Neural cell (in vitro differentiated cells): ENCODE measurements around the gene NHERF1. TPM values are rescaled to one million over a fixed set of nuclear protein-coding genes. Genes with fewer than 3 reads are reported as not detected.

Source experiments
- H2AFZ ChIP-seq: fragments of 200-600, 300-800 bp; sonication (generic), shearing (Covaris generic); 2 replicates; pipeline ENCODE4 v1.6.0; 2014; ENCODE audit warnings: low read depth, mild to moderate bottlenecking, antibody characterized with exemption, low read length, moderate library complexity
- H3F3A ChIP-seq: fragments of 200-600 bp; shearing (Covaris generic); 2 replicates; pipeline ENCODE4 v1.6.1; 2016; ENCODE audit warnings: mild to moderate bottlenecking, moderate library complexity, mixed read lengths, antibody characterized with exemption, low read length; ENCODE audit not compliant: insufficient read depth, poor library complexity, severe bottlenecking
- H3K27ac ChIP-seq: fragments of 200-600, 300-800 bp; sonication (generic), shearing (Covaris generic); 2 replicates; pipeline ENCODE4 v1.5.1; 2014; ENCODE audit warnings: mild to moderate bottlenecking, low read length, moderate library complexity
- H3K27me3 ChIP-seq: fragments of 300-800, 200-600 bp; sonication (generic), shearing (Covaris generic); 2 replicates; pipeline ENCODE4 v1.6.0; 2014; ENCODE audit warnings: mild to moderate bottlenecking, low read depth, low read length, moderate library complexity; ENCODE audit not compliant: insufficient read depth
- H3K36me3 ChIP-seq: fragments of 300-800, 200-600 bp; sonication (generic), shearing (Covaris generic); 2 replicates; pipeline ENCODE4 v1.5.1; 2014; ENCODE audit warnings: mild to moderate bottlenecking, antibody characterized with exemption, low read length, moderate library complexity; ENCODE audit not compliant: insufficient read depth
- H3K4me2 ChIP-seq: fragments of 300-800, 200-600 bp; sonication (generic), shearing (Covaris generic); 2 replicates; pipeline ENCODE4 v1.6.0; 2014; ENCODE audit warnings: mild to moderate bottlenecking, low read length
- H3K4me3 ChIP-seq: fragments of 300-800, 200-600 bp; sonication (generic), shearing (Covaris generic); 2 replicates; pipeline ENCODE4 v1.5.1; 2014; ENCODE audit warnings: mild to moderate bottlenecking, low read length, moderate library complexity
- H3K79me2 ChIP-seq: fragments of 200-600 bp; shearing (Covaris generic); replicated peaks from 2 replicates; pipeline ENCODE4 v1.6.0; 2014; ENCODE audit warnings: mild to moderate bottlenecking, low read length, moderate library complexity; ENCODE audit not compliant: insufficient read depth
- H3K9ac ChIP-seq: fragments of 300-800, 200-600 bp; sonication (generic), shearing (Covaris generic); 2 replicates; pipeline ENCODE4 v1.6.1; 2016; ENCODE audit warnings: mild to moderate bottlenecking, low read length, mixed read lengths
- H3K9me2 ChIP-seq: fragments of 200-600 bp; shearing (Covaris generic); 2 replicates; pipeline ENCODE4 v1.6.1; 2016; ENCODE audit warnings: mild to moderate bottlenecking, low read length, mixed read lengths; ENCODE audit not compliant: insufficient read depth
- H3K9me3 ChIP-seq: fragments of 200-600, 300-800 bp; sonication (generic), shearing (Covaris generic); 2 replicates; pipeline ENCODE4 v1.6.1; 2016; ENCODE audit warnings: mild to moderate bottlenecking, mixed run types, low read length, moderate library complexity, mixed read lengths
- H4K20me1 ChIP-seq: fragments of 200-600 bp; shearing (Covaris generic); 2 replicates; pipeline ENCODE4 v1.6.1; 2016; ENCODE audit warnings: mild to moderate bottlenecking, mixed run types; ENCODE audit not compliant: insufficient read depth
- EP300 ChIP-seq: fragments of 450-650 bp; conservative IDR thresholded peaks from 2 replicates; pipeline ENCODE4 v1.6.1; 2014; ENCODE audit warnings: antibody characterized with exemption, mild to moderate bottlenecking, moderate library complexity; ENCODE audit not compliant: poor library complexity, severe bottlenecking
- EZH2 ChIP-seq: fragments of 200-600, 300-800 bp; shearing (Covaris generic), sonication (generic); IDR thresholded peaks from 2 replicates; pipeline ENCODE4 v1.6.1; 2014; ENCODE audit warnings: antibody characterized with exemption, low read length, borderline replicate concordance, mild to moderate bottlenecking; ENCODE audit not compliant: insufficient read depth, poor library complexity, severe bottlenecking
- MXI1 ChIP-seq: fragments of 450-650 bp; conservative IDR thresholded peaks from 2 replicates; pipeline ENCODE4 v1.6.1; 2014; ENCODE audit warnings: antibody characterized with exemption, mild to moderate bottlenecking; ENCODE audit not compliant: poor library complexity, severe bottlenecking
- POLR2AphosphoS5 ChIP-seq: IDR thresholded peaks from 2 replicates; pipeline ENCODE4 v1.6.1; 2012
- RAD21 ChIP-seq: fragments of 450-650 bp; conservative IDR thresholded peaks from 2 replicates; pipeline ENCODE4 v1.6.1; 2014; ENCODE audit warnings: antibody characterized with exemption, mild to moderate bottlenecking, moderate library complexity
- REST ChIP-seq: IDR thresholded peaks from 2 replicates; pipeline ENCODE4 v1.6.1; 2012; ENCODE audit warnings: borderline replicate concordance
- SMC3 ChIP-seq: fragments of 450-650 bp; conservative IDR thresholded peaks from 2 replicates; pipeline ENCODE4 v1.6.1; 2014; ENCODE audit warnings: antibody characterized with exemption, mild to moderate bottlenecking, moderate library complexity; ENCODE audit not compliant: poor library complexity
- TAF1 ChIP-seq: IDR thresholded peaks from 2 replicates; pipeline ENCODE4 v1.6.1; 2012; ENCODE audit warnings: low read depth
- polyA plus RNA-seq: library from polyadenylated mRNA; depleted of rRNA; stranded (reverse); fragments of >200 nt; gene quantifications from 2 replicates; pipeline ENCODE4 v1.2.3, GENCODE V29; 2014
- TF ChIP-seq, protein P1 (sequence below): fragments of 450-650 bp; IDR thresholded peaks from 2 replicates; pipeline ENCODE4 v1.5.1; 2014; ENCODE audit warnings: antibody characterized with exemption, mild to moderate bottlenecking, moderate library complexity; ENCODE audit not compliant: poor library complexity, severe bottlenecking

NHERF1 gene
- polyA plus RNA-seq, 1 donor from 2014 or later = 0.51 TPM

GRCh38 chr17:74722782-74723181, 25.6 kb upstream of the NHERF1 start:
- Histone ChIP-seq H3K27me3 (no peaks in the 10 kb centered on the region), H3F3A (no peaks in the 10 kb centered on the region), H2AFZ (no peak overlapping the region), H4K20me1 (no peaks in the 10 kb centered on the region), H3K9ac (no peak overlapping the region), H3K27ac (no peak overlapping the region), H3K9me3 (no peaks in the 10 kb centered on the region), H3K4me2 (no peak overlapping the region), H3K9me2 (no peaks in the 10 kb centered on the region), H3K4me3 (no peak overlapping the region), H3K79me2 (no peaks in the 10 kb centered on the region), H3K36me3 (no peaks in the 10 kb centered on the region)
- TF ChIP-seq EP300 = no peak
- TF ChIP-seq REST = no peak
- no peak for TF ChIP-seq POLR2AphosphoS5
- no peak for TF ChIP-seq TAF1
- TF ChIP-seq, protein P1, sequence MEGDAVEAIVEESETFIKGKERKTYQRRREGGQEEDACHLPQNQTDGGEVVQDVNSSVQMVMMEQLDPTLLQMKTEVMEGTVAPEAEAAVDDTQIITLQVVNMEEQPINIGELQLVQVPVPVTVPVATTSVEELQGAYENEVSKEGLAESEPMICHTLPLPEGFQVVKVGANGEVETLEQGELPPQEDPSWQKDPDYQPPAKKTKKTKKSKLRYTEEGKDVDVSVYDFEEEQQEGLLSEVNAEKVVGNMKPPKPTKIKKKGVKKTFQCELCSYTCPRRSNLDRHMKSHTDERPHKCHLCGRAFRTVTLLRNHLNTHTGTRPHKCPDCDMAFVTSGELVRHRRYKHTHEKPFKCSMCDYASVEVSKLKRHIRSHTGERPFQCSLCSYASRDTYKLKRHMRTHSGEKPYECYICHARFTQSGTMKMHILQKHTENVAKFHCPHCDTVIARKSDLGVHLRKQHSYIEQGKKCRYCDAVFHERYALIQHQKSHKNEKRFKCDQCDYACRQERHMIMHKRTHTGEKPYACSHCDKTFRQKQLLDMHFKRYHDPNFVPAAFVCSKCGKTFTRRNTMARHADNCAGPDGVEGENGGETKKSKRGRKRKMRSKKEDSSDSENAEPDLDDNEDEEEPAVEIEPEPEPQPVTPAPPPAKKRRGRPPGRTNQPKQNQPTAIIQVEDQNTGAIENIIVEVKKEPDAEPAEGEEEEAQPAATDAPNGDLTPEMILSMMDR = no peak

- H3F3A ChIP-seq = no peaks in the 10 kb centered on the region
- no peaks in the 10 kb centered on the region for H3K9me3 ChIP-seq
- no peak overlapping the region for H3K27ac ChIP-seq
- no peak overlapping the region for H3K9ac ChIP-seq
- H3K27me3 ChIP-seq = no peaks in the 10 kb centered on the region
- no peaks in the 10 kb centered on the region for H3K9me2 ChIP-seq
- no peak overlapping the region for H3K4me3 ChIP-seq
- TF ChIP-seq REST (no peak), TAF1 (no peak), SMC3 (no peak), POLR2AphosphoS5 (no peak), RAD21 (no peak), EP300 (no peak), EZH2 (no peak), MXI1 (no peak)
- TF ChIP-seq, protein P1 = no peak
- no peaks in the 10 kb centered on the region for H3K36me3 ChIP-seq
- H3K4me2 ChIP-seq = no peak overlapping the region
- no peaks in the 10 kb centered on the region for H4K20me1 ChIP-seq
- H3K79me2 ChIP-seq = no peaks in the 10 kb centered on the region
- H2AFZ ChIP-seq = no peak overlapping the region
Measured at GRCh38 chr17:74723891-74724290, 24.5 kb upstream of the NHERF1 start.
